Colonic mucosa (tissue), 4 donors: ENCODE data around the gene SLC9A2. TPM values are rescaled to one million over a fixed set of nuclear protein-coding genes. Genes with fewer than 3 reads are reported as not detected.

ENCODE experiments used
- DNase-seq: peaks from one replicate; pipeline ENCODE4 v3.0.0-alpha.2; 2020
- H3K27ac ChIP-seq: fragments of 200-600 bp; one replicate; pipeline ENCODE4 v1.8.0; 2021
- H3K27me3 ChIP-seq: fragments of 200-600 bp; one replicate; pipeline ENCODE4 v1.8.0; 2021
- H3K36me3 ChIP-seq: fragments of 200-600 bp; one replicate; pipeline ENCODE4 v1.8.0; 2021
- H3K4me1 ChIP-seq: fragments of 200-600 bp; one replicate; pipeline ENCODE4 v1.8.0; 2021; ENCODE audit warnings: mild to moderate bottlenecking
- H3K4me3 ChIP-seq: fragments of 200-600 bp; one replicate; pipeline ENCODE4 v1.8.0; 2021
- H3K9ac ChIP-seq, 2 donors: one replicate each; pipeline ENCODE4 v1.7.0; 2013; ENCODE audit warnings: control low read depth in 2 of 2, low read depth in 2 of 2, low read length in 2 of 2
- H3K9me3 ChIP-seq: fragments of 200-600 bp; one replicate; pipeline ENCODE4 v1.8.0; 2021
- intact Hi-C: fragments of 100-400 bp; cut with DNase I; formaldehyde crosslinking; loops from one replicate; pipeline ENCODE4 v1.14.1; 2022
- total RNA-seq, 2 donors: library from RNA; stranded (reverse); fragmentation: NEBNext Ultra II Directional in 1 of 2; extraction: Animal tissue kit (Norgen Biotek cat#: 25700) in 1 of 2; gene quantifications; one replicate each; pipeline ENCODE4 v1.2.1, GENCODE V29; 2021
- TF ChIP-seq, protein P1 (sequence below): fragments of 200-600 bp; IDR thresholded peaks from one replicate; pipeline ENCODE4 v1.8.0; 2022; ENCODE audit warnings: antibody characterized with exemption, mild to moderate bottlenecking
- donor health status: healthy.
- donor health status: DM: no; HTN: no; CAD: no.
- donor health status: DM: no; HTN: no; CAD: no.

SLC9A2 gene
- total RNA-seq, 2 donors from 2014 or later: 58.4 to 76.2 TPM

DNA sequence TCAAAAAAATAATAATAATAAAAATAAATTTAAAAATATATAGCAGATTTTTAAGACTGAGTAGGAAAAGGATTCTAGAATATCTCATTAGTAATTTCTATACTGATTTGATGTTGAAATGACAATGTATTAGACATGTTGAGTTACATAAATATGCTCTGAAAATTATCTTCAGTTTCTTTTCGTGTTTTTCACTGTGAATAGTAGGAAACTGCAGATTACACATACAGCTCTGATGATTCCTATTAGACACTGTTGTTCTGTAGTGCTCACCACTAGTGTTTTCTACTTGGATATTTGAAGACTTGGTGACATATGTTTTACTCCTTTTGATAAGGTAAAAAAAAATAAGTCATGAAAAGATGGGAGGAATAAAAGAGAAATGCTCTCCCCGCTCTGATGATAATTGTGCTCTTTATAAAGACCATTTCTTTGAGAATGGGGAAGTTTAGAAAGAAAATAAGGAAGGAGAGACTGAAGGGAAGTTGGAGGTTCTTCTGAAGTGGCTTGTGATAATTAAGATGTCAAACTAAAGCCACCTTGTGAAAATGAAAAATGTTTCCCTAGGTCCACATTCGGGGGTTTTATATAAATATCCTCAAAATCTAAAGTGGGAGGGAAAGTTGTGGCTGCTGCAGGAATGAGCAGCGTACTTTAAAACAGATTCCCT lies 52.9 kb downstream of the SLC9A2 start:
- DNase-seq: no peak
- intact Hi-C loops: no loop called here
- H3K9ac ChIP-seq: no peak overlapping the region
- no peak overlapping the region for H3K4me3 ChIP-seq
- H3K36me3 ChIP-seq: no peaks in the 10 kb centered on the region
- TF ChIP-seq, protein P1, sequence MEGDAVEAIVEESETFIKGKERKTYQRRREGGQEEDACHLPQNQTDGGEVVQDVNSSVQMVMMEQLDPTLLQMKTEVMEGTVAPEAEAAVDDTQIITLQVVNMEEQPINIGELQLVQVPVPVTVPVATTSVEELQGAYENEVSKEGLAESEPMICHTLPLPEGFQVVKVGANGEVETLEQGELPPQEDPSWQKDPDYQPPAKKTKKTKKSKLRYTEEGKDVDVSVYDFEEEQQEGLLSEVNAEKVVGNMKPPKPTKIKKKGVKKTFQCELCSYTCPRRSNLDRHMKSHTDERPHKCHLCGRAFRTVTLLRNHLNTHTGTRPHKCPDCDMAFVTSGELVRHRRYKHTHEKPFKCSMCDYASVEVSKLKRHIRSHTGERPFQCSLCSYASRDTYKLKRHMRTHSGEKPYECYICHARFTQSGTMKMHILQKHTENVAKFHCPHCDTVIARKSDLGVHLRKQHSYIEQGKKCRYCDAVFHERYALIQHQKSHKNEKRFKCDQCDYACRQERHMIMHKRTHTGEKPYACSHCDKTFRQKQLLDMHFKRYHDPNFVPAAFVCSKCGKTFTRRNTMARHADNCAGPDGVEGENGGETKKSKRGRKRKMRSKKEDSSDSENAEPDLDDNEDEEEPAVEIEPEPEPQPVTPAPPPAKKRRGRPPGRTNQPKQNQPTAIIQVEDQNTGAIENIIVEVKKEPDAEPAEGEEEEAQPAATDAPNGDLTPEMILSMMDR: no peak
- no peak overlapping the region for H3K27ac ChIP-seq
- H3K9me3 ChIP-seq: no peaks in the 10 kb centered on the region
- no peaks in the 10 kb centered on the region for H3K4me1 ChIP-seq
- H3K27me3 ChIP-seq: no peaks in the 10 kb centered on the region

DNA sequence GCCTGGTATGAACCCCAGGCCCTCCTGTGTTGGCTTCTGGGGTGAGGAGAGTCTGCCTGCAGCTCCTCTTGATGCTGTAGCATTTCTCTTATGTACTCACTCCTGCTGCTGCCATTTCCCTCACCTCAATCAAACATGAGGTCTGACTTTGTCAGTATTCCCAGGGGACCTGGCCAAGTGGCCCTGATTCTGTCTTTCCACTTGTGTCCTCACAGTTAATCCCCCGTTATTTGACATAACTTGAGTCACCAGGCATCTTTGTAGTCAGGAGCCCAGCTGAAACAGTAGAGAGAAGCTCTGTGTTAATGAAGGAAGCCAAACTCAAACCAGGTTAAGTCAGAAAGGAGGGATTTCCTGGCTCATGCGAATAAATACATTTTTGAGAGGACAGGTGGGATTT lies 55.0 kb downstream of the SLC9A2 start:
- Histone ChIP-seq H3K27ac (no peak overlapping the region), H3K27me3 (no peaks in the 10 kb centered on the region), H3K36me3 (no peaks in the 10 kb centered on the region), H3K4me3 (no peak overlapping the region), H3K9ac (no peak overlapping the region), H3K4me1 (no peaks in the 10 kb centered on the region), H3K9me3 (no peaks in the 10 kb centered on the region)
- DNase-seq: no peak
- TF ChIP-seq, protein P1: no peak
- intact Hi-C loops: no loop called here

DNA sequence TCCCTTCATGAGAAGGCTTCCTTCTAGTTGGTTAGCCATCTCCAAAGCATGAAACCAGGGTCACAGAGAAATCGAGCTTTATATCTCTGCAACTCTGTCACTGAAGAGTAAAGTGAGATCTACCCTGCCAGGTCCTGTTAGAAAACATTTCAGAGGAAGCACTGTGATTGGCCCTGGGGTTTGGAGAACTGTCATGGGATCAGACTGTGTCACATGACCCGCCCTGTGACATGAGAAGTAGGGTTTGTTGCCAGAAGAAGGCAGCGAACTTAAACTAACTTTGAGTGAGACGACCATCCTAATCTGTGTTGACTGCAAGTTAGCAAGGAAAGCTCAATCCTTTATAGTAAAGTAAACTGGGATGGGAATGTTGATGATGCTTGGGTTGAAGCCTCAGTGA lies 55.5 kb downstream of the SLC9A2 start:
- Histone ChIP-seq H3K27ac (no peak overlapping the region), H3K4me1 (no peaks in the 10 kb centered on the region), H3K36me3 (no peaks in the 10 kb centered on the region), H3K9me3 (no peaks in the 10 kb centered on the region), H3K4me3 (no peak overlapping the region), H3K9ac (no peak overlapping the region), H3K27me3 (no peaks in the 10 kb centered on the region)
- no peak for DNase-seq
- TF ChIP-seq, protein P1: no peak
- intact Hi-C loops: no loop called here

DNA sequence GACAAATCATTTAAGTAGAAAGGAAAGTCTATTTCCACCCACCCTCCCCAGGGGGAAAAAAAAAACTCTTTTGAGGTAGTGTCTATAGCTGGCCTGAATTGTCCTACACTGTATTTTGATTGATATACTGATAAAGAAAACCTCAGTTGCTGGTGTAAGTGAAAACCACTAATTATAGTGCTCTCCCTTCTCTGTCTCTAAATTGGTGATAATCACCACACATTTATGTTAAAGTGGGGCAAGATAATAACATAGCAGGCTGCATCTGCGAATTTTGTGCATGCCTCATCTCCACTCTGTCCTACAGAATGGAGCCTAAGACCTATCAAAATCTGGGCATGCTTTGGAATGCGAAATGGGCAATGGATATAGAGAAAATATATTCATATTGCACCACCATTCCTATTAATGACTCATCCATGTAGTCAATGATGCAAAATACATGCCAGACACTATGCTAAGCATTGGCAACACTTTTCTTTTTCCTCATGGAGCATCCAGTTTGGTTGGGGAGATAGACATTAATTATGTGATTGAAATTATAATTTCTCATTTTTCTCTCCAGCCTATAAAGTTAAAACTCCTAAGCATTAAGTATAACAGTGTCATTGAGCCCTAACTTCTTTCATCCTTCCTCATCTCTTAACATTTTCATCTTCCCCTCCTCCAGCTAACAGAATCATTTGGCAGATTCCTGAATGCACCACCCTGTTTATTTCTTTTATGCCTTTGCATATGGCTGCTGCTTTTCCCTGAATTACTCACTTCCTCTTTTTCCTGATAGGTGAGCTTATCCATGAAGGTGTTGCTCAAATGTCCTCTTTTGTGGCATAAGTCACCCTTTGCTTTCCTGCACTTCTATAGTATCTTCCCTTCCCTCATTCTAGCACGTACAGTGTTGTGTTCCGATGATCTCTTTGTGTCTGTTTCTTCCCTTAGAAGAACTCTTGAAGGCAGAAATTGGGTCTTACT lies 58.2 kb downstream of the SLC9A2 start:
- Histone ChIP-seq H3K27me3 (no peaks in the 10 kb centered on the region), H3K4me1 (no peaks in the 10 kb centered on the region), H3K9ac (no peak overlapping the region), H3K36me3 (no peaks in the 10 kb centered on the region), H3K27ac (no peak overlapping the region), H3K4me3 (no peak overlapping the region), H3K9me3 (no peaks in the 10 kb centered on the region)
- DNase-seq: no peak
- intact Hi-C loops: no loop called here
- TF ChIP-seq, protein P1: no peak

DNA sequence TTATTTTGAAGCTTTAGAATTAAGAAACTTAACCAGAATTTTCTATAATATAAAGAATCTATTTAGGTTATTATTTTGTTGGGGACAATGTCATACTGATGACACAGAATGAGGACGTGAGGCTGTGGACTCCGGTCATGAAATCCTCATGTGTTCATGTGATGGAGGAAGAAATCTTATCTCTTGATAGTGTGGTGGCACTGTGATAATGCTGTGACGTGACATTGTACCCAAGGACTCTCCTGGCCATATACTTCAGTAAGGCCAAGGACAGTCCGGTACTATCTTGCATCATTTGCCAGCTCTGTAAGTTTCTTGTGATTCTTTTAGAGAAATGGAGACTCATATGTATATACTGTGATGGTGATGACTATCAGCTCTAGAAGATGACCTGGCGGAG lies 59.1 kb downstream of the SLC9A2 start:
- H3K9ac ChIP-seq: no peak overlapping the region
- DNase-seq: no peak
- intact Hi-C loops: no loop called here

More for the DNA sequence above, 59.1 kb downstream of the SLC9A2 start:
- no peaks in the 10 kb centered on the region for H3K36me3 ChIP-seq
- no peaks in the 10 kb centered on the region for H3K27me3 ChIP-seq
- TF ChIP-seq, protein P1: no peak
- H3K27ac ChIP-seq: no peak overlapping the region
- H3K4me1 ChIP-seq: no peaks in the 10 kb centered on the region
- no peaks in the 10 kb centered on the region for H3K9me3 ChIP-seq
- H3K4me3 ChIP-seq: no peak overlapping the region
